Thoracic aorta (tissue), 2 donors: ENCODE measurements around the gene TSC22D3. TPM values are rescaled to one million over a fixed set of nuclear protein-coding genes. Genes with fewer than 3 reads are reported as not detected.

Source experiments
- ATAC-seq: fragments of 150-250 bp; one replicate; pipeline ENCODE4 v1.8.0; 2017; ENCODE audit warnings: low read depth; ENCODE audit not compliant: insufficient number of reproducible peaks, low FRiP score
- DNase-seq: peaks from one replicate; pipeline ENCODE4 v3.0.0-alpha.2; 2020; ENCODE audit warnings: low spot score
- H3K27ac ChIP-seq, 2 donors: fragments of 200-600 bp; sonication (generic); 1 replicate in 1 of 2; 2 replicates in 1 of 2; pipeline ENCODE4 v1.5.1; 2016; ENCODE audit warnings: mild to moderate bottlenecking in 2 of 2, moderate library complexity in 2 of 2
- H3K27me3 ChIP-seq: fragments of 200-600 bp; sonication (generic); replicated peaks from 2 replicates; pipeline ENCODE4 v1.6.0; 2016; ENCODE audit warnings: mild to moderate bottlenecking; ENCODE audit not compliant: insufficient read depth
- H3K36me3 ChIP-seq: fragments of 200-600 bp; sonication (generic); one replicate; pipeline ENCODE4 v1.5.1; 2016
- H3K4me1 ChIP-seq, 2 donors: fragments of 200-600 bp; sonication (generic); 1 replicate in 1 of 2; 2 replicates in 1 of 2; pipeline versions ENCODE4 v1.5.1 to v1.6.0; 2016; ENCODE audit warnings: low read depth in 2 of 2, mild to moderate bottlenecking in 1 of 2; ENCODE audit not compliant: control insufficient read depth in 1 of 2
- H3K4me3 ChIP-seq: fragments of 200-600 bp; sonication (generic); 2 replicates; pipeline ENCODE4 v1.5.1; 2016; ENCODE audit warnings: mild to moderate bottlenecking
- H3K9me3 ChIP-seq: fragments of 200-600 bp; sonication (generic); 2 replicates; pipeline ENCODE4 v1.5.1; 2016
- total RNA-seq, 2 donors: library from RNA; depleted of rRNA; stranded (reverse); fragments of >200 nt; gene quantifications; one replicate each; pipeline versions ENCODE4 v1.1.0 to v1.2.3, GENCODE V29; 2016
- TF ChIP-seq, protein P1 (sequence below): fragments of 200-600 bp; sonication (generic); IDR thresholded peaks from one replicate; pipeline ENCODE4 v1.5.1; 2019; ENCODE audit warnings: antibody characterized with exemption

TSC22D3 gene
- total RNA-seq, 2 donors from 2014 or later, result 326 to 551 TPM

DNA sequence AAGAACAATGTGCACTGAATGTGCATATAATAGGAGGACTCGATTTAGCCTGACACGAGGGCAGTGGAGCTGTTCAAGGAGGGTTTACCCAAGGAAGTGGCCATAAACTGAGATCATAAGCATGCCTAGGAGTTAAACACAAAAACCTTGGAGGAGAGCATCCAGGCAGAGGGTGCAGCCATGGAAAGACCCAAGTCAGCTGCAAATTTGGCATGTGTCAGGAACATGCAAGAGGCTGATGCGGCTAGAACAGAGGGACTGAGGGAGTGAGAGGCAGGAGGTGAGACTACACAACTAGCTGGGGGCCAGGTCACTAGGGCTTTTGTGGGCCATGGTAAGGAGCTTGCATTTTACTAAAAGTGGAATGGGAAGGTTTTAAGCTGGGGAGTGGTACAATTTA lies 91.7 kb downstream of the TSC22D3 start:
- TF ChIP-seq, protein P1, sequence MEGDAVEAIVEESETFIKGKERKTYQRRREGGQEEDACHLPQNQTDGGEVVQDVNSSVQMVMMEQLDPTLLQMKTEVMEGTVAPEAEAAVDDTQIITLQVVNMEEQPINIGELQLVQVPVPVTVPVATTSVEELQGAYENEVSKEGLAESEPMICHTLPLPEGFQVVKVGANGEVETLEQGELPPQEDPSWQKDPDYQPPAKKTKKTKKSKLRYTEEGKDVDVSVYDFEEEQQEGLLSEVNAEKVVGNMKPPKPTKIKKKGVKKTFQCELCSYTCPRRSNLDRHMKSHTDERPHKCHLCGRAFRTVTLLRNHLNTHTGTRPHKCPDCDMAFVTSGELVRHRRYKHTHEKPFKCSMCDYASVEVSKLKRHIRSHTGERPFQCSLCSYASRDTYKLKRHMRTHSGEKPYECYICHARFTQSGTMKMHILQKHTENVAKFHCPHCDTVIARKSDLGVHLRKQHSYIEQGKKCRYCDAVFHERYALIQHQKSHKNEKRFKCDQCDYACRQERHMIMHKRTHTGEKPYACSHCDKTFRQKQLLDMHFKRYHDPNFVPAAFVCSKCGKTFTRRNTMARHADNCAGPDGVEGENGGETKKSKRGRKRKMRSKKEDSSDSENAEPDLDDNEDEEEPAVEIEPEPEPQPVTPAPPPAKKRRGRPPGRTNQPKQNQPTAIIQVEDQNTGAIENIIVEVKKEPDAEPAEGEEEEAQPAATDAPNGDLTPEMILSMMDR, result no peak
- Histone ChIP-seq H3K27me3 (no peaks in the 10 kb centered on the region), H3K9me3 (no peaks in the 10 kb centered on the region), H3K4me3 (no peak overlapping the region), H3K36me3 (no peaks in the 10 kb centered on the region), H3K4me1 (peaks cover 20 to 40% of the 10 kb centered on the region in 2 donors), H3K27ac (peak overlapping the region in 1 of 2 donors; percentile 61)
- no peak for ATAC-seq
- no peak for DNase-seq

DNA sequence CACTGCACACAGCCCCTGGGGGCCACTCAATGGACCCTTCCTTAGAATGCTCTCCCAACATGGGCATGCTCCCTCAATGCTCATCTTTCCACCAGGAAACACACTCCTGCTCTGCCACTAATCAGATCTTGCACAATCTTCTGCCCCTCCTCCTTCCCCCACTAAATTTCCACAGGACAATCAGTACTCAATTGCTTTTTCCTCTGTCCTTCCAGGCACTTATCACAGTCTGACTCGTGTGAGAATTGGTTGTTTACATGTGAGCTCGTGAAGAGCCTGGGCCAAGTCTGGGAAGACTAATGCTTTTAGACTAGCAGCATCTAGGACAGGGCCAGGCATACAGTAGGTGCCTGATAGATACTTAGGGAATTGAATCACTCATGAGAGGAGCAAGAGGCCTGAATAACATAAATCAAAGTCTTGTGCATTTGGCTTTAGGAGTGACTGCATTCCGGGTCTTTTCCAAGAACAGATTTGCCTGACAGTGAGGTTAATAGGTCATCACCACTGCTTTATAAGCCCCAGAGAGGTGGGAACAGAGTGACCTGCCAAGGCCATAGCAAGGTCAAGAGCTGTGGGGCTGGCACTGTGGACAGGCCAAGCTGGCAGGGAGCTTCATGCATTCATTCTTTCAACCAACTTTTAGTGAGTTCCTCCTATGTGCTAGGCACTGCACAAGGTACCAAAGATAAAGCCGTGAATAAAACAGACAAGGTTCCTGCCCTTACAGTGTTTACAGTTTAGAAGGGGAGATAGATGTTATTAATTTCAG lies 92.3 kb downstream of the TSC22D3 start:
- Histone ChIP-seq H3K27ac (peak overlapping the region; percentile 34 to 61), H3K4me3 (no peak overlapping the region), H3K4me1 (peaks cover 25 to 47% of the 10 kb centered on the region in 2 donors), H3K9me3 (no peaks in the 10 kb centered on the region), H3K27me3 (no peaks in the 10 kb centered on the region), H3K36me3 (no peaks in the 10 kb centered on the region)
- DNase-seq (no peak), ATAC-seq (no peak)
- TF ChIP-seq, protein P1, result no peak

DNA sequence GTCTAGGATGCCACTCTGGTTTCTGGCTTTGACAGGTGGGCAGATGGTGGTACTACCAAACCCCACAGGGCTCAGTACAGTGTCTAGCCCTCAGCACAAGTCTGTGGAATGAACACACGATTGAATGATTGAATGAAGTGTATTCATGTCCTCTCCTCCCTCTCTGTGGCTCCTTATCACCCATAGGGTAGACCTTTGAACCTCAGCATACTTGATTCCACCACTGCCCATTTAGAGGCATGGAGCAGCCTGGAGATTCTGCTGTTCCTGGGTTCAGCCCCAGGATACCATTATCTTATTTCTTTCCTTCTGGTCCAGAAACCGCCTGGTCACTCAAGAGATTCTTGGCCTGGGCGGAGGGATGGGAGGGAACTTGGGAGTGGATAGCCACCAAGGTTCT lies 93.3 kb downstream of the TSC22D3 start:
- Histone ChIP-seq H3K27ac (peak overlapping the region in 1 of 2 donors; percentile 47), H3K36me3 (no peaks in the 10 kb centered on the region), H3K9me3 (no peaks in the 10 kb centered on the region), H3K4me3 (no peak overlapping the region), H3K4me1 (peaks cover 31 to 56% of the 10 kb centered on the region in 2 donors), H3K27me3 (no peaks in the 10 kb centered on the region)
- DNase-seq, result no peak
- ATAC-seq, result no peak
- TF ChIP-seq, protein P1, result no peak

GRCh38 chrX:107678957-107679740 lies 96.4 kb downstream of the TSC22D3 start:
- TF ChIP-seq, protein P1, result no peak
- Histone ChIP-seq H3K27me3 (no peaks in the 10 kb centered on the region), H3K36me3 (no peaks in the 10 kb centered on the region), H3K4me1 (peaks cover 37 to 58% of the 10 kb centered on the region in 2 donors), H3K9me3 (no peaks in the 10 kb centered on the region), H3K4me3 (no peak overlapping the region), H3K27ac (peak overlapping the region; percentile 93 to 98)
- ATAC-seq (no peak), DNase-seq (no peak)

DNA sequence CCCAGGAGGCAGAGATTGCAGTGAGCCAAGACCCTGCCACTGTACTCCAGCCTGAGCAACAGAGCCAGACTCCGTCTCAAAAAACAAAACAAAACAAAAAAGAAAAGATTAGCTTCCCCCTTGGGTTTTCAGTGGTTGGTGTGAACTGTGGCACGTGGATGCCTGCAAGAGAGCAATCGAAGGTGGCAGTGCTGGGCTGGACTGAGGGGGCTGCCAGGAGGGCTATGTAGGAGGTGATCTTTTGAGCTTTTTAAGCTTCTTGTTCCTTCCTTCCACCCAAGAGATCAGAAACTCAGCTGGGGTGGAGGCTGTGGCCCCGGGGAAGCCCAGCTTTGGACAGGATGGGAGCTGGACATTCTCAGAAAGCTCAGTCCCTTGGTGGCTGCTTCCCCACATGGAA lies 97.7 kb downstream of the TSC22D3 start:
- H3K9me3 ChIP-seq, result no peaks in the 10 kb centered on the region
- DNase-seq, result no peak
- TF ChIP-seq, protein P1, result no peak
- no peaks in the 10 kb centered on the region for H3K27me3 ChIP-seq
- no peaks in the 10 kb centered on the region for H3K36me3 ChIP-seq
- H3K4me1 ChIP-seq, result peaks cover 33 to 58% of the 10 kb centered on the region in 2 donors
- ATAC-seq, result no peak
- peak overlapping the region; percentile 82 for H3K4me3 ChIP-seq
- H3K27ac ChIP-seq, result peak overlapping the region; percentile 93 to 98
